ENCODE measurements around the gene DOK3.
A peak's percentile ranks its signal among the peaks of the same experiment; 100 is the strongest.

DOK3 gene

DNA sequence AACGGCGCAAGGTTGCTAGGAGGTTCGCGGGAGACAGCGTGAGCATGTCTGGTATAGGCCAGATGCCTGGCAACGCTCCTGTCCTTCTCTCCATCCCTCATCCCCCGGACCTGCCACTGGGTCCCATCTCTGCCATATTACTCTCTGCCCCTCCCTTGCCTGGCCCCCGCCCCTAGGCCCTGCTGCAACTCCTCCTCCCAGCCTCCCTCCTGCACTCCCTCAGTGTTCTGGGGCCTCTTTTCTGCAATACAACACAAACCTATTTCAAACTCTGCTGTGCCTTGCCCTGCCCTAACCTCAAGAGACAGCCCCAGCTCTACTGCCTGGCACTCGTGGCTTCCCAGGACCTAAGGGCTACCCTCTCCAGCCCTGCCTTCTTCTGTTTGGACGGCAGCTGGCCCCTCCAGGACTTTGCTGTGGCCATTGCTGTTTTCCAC is 27.2 kb downstream of the DOK3 start:
- in situ Hi-C loops (cut with MboI; ENCODE audit: low sequenced_read_pairs) = no loop called here
- H3K9me3 ChIP-seq = no peaks in the 10 kb centered on the region
- no peak overlapping the region for H3K4me3 ChIP-seq
- no peaks in the 10 kb centered on the region for H3K4me1 ChIP-seq
- H3K36me3 ChIP-seq (replicated peaks) = peaks cover 22% of the 10 kb centered on the region
- no peaks in the 10 kb centered on the region for H3K27me3 ChIP-seq (ENCODE audit: low read depth)
- no peak for DNase-seq (ENCODE audit: low spot score in 2 of 2)

DNA sequence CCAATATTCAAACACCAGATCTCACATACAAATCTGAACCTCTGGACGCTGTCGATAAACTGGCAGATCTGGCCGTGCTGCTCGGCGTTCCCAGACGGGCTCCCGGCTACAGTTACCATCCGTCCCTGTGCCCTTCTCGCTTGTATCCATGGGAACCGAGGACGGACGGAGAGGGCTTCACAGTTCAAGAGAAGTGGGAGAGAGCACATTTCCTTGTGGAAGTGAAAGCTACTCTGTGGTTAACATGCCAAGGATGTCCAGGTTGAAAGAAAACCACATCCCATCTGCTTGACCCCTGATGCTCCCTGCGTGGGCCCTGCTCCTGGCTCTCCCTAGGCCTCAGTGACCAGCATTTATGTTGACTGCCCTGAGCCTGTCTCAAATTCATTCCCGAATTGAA is 29.9 kb downstream of the DOK3 start:
- in situ Hi-C loops (cut with MboI; ENCODE audit: low sequenced_read_pairs) = no loop called here
- H3K9me3 ChIP-seq = no peaks in the 10 kb centered on the region

DNA sequence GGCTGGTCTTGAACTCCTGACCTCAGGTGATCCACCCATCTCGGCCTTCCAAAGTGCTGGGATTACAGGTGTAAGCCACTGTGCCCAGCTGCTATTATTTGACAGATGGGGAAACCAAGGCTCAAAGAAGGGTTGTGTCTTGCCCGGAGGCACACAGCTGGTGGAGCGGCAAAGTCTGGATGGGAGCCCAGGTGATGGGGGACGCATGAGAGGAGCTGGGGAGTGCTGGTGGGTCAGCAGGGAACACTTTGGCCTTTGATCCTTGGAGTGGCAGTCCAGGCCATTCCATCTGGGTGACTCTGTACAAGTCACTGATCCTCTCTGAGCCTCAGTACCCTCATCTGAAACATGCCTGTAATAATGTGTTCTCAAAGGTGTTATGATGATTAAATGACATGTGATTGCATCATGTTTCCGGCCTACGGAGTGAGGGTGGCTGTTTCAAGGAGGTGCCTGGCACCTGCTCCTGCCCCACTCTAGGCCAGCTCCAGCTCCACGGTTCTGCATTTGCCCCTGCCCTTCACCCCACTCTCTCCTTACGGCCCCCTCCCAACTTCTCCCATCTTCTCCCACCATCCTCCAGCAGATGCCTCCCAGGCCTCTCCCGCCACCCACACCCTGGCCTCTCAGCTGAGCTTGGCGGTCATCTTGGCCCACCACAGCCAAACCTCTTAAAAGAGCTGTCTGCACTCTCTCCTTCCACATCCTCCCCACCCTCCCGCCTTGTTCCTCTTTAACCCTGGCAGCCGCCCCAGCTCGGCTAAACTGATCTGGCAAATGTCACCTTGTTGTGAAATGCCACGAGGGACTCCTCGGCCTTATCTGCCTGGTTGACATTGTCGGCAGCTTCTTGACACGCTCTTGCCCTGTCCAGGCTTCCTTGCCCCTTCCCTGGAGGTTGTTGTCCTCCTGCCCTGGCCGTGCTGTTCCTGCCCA is 30.6 kb downstream of the DOK3 start:
- H3K4me1 ChIP-seq = peaks cover 2% of the 10 kb centered on the region; the same call in 1 of the 2 replicates
- peaks cover 11% of the 10 kb centered on the region for H3K36me3 ChIP-seq (replicated peaks)
- H3K4me3 ChIP-seq = no peak overlapping the region
- H3K9me3 ChIP-seq = no peaks in the 10 kb centered on the region
- no peaks in the 10 kb centered on the region for H3K27me3 ChIP-seq (ENCODE audit: low read depth)
- DNase-seq (ENCODE audit: low spot score in 2 of 2) = no peak
- in situ Hi-C loops (cut with MboI; ENCODE audit: low sequenced_read_pairs) = no loop called here

More for the DNA sequence above, 29.9 kb downstream of the DOK3 start:
- DNase-seq (ENCODE audit: low spot score in 2 of 2) = no peak
- Histone ChIP-seq H3K36me3 (replicated peaks) (peaks cover 11% of the 10 kb centered on the region), H3K4me1 (no peaks in the 10 kb centered on the region), H3K4me3 (no peak overlapping the region), H3K27me3 (ENCODE audit: low read depth) (no peaks in the 10 kb centered on the region)

DNA sequence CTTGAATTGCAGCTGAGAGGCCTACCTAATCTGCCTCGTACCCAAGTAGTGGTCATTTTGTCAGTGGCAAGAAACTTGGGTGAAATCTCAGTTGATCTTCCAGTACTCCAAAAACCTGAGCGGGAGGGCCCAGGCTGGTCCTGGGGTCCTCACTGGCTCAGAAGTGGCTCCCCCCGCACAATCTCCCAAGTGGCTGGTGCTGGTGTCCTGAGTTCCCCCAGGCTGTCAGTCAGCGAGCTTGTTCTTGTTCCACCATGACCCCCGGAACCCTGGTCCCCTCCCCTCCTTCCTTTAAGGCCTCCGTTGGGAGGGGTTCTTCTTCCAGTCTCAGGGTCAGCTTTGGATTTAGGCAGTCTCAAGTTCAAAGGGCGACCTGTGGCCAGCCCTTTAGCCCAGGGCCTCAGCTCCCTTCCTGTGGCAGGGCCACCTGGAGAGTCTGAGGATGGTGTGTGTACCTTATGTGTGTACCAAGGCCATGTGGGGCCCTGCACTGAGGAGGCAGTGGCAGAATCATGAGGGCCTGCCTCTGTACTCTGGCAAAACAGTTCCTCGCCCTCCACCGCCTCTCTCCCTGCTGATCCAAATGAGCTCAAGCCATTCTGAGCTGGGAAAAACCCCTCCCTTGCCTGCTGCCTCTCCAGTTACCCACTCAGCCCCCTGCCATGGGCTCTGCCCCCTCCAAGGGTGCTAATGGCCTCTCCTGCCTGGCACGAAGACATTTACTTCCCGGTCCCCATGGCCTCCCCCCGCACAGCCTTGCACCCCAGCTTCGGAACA is 31.7 kb downstream of the DOK3 start:
- DNase-seq (ENCODE audit: low spot score in 2 of 2) = no peak
- H3K36me3 ChIP-seq (replicated peaks) = peaks cover 3% of the 10 kb centered on the region
- H3K4me3 ChIP-seq = no peak overlapping the region
- no peaks in the 10 kb centered on the region for H3K9me3 ChIP-seq
- H3K27me3 ChIP-seq (ENCODE audit: low read depth) = no peaks in the 10 kb centered on the region
- in situ Hi-C loops (cut with MboI; ENCODE audit: low sequenced_read_pairs) = no loop called here
- peaks cover 3% of the 10 kb centered on the region; the same call in 1 of the 2 replicates for H3K4me1 ChIP-seq

DNA sequence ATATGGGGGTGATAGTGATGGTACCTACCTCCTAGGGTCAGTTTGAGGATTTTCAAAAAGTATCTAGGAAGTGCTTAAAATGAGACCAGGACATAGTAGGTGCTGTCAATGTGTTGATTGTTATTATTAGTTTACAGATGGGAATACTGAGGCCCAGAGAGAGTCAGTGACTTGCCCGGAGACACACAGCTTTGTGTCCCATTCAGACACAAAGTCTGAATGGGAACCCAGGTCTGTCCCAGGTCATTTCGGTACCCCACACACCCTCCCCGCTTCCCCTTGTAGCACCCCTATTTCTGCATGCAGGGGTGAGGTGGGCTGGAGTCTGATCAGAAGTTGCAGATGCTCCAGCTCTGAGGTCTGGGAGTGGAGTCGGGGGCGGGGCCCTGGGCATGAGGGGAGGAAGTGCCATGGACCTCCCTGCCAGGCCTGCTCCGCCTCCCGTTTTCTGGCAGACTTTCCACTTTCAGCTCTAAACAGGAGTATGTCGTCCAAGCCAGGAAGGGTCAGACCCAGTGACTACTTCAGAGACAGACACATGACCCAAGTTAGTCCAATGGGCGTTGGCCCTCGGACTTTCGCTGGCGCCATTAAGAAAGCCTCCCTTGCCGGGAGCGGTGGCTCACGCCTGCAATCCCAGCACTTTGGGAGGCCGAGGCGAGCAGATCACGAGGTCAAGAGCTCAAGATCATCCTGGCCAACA is 32.9 kb downstream of the DOK3 start:
- Histone ChIP-seq H3K4me1 (peaks cover 3% of the 10 kb centered on the region; the same call in 1 of the 2 replicates), H3K9me3 (no peaks in the 10 kb centered on the region), H3K36me3 (replicated peaks) (peaks cover 3% of the 10 kb centered on the region), H3K4me3 (no peak overlapping the region), H3K27me3 (ENCODE audit: low read depth) (no peaks in the 10 kb centered on the region)
- in situ Hi-C loops (cut with MboI; ENCODE audit: low sequenced_read_pairs) = no loop called here
- no peak for DNase-seq (ENCODE audit: low spot score in 2 of 2)

DNA sequence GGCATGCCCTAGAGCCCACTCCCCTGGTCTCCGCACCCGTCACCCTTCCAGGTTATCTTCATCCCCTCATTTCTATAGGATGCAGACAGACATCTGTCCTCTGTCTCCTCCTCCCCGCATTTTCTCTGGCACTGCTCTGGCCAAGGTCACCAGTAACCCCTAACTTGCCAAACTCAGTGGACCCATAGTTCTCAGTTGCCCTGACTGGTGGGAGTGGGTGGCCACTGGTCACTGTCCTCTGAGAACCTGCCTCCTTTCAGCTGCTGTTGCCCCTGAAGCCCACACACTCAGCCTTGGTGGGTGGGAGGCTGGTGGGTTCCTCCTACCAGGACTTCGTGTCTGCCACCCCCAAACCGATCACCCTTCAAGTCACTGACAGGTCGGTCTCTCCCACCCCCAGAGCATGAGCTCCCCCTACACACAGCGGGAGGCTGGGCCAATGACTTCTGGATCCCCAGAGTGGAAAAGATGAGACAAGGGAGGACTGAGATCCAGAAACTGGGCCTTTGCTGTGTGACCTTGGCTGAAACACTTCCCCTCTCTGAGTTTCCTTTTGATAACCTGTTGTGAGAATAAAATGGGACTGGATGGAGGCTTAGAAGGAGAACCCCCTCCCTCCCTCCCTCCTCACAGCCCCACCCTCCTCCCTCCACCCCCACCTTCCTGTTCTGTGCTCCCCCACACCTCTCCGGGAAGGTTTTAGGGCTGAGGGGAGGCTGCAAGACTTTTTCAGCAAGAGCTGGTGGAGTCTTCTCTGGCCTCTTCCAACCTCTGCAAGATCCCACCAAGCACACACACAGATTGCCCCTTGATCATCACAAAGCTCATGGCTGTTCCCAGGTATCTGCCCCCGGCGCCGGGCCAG is 33.8 kb downstream of the DOK3 start:
- no peak for DNase-seq (ENCODE audit: low spot score in 2 of 2)
- Histone ChIP-seq H3K36me3 (replicated peaks) (peaks cover 9% of the 10 kb centered on the region), H3K4me1 (peaks cover 3% of the 10 kb centered on the region; the same call in 1 of the 2 replicates), H3K27me3 (ENCODE audit: low read depth) (no peaks in the 10 kb centered on the region), H3K9me3 (no peaks in the 10 kb centered on the region), H3K4me3 (no peak overlapping the region)
- in situ Hi-C loops (cut with MboI; ENCODE audit: low sequenced_read_pairs) = no loop called here

DNA sequence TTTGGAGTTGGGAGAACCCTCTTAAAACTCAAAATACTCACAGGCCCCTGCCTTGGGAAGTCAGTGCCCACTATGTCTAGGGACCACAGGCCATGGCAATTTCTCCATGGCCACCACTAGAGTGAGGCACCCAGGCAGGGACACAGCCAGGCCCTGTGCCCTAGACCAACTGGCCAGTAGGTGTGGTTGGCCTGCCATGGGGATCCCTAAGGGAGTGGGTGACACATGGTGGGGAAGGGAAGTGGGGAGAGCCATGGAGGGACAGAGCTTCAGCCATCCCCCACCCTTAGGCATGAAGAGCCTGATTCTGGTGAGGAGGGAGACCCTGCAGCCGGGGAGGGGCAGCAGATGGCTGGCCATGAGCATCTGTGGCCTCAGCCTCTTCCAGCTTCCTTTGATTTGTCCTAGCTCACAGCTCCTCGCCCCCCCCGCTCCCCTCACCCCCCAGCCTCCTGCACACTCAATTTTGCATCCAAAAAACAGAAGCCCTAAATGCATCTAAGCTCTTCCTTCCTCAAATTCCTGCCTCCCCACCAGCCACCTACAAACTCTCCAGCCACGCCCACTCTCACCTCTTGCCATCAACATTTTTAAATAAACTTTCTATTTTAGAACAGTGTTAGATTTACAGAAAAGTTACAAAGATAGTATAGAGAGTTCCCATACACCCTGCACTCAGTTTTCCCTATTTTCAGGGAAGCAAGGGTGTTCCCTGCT is 34.6 kb downstream of the DOK3 start:
- Histone ChIP-seq H3K36me3 (replicated peaks) (peaks cover 9% of the 10 kb centered on the region), H3K27me3 (ENCODE audit: low read depth) (no peaks in the 10 kb centered on the region), H3K4me1 (peaks cover 3% of the 10 kb centered on the region; the same call in 1 of the 2 replicates), H3K9me3 (no peaks in the 10 kb centered on the region), H3K4me3 (no peak overlapping the region)
- no peak for DNase-seq (ENCODE audit: low spot score in 2 of 2)
- in situ Hi-C loops (cut with MboI; ENCODE audit: low sequenced_read_pairs) = no loop called here

DNA sequence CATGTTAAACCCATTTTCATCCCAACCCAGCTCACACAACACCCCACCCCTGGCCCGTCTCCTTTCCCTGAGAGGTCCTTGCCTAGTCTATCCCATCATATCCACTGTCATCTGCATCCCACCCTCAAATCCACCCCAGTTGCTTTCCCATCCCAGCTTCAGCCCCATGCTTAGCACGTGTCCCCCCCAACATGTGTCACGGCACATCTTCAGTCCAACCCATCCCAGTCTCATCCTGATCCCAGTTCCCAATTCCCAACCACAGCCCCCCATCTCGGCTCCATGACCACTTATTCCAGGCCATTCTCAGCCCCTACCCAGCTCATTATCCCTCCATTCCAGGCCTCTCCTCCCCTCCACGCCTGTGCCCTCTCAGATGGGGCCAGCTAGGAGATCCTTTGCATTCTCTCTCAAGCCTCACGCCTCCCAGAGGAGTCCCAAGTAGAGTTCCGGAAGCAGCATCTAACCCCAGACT is 35.6 kb downstream of the DOK3 start:
- Histone ChIP-seq H3K4me3 (no peak overlapping the region), H3K4me1 (peaks cover 3% of the 10 kb centered on the region; the same call in 1 of the 2 replicates), H3K36me3 (replicated peaks) (peaks cover 15% of the 10 kb centered on the region), H3K27me3 (ENCODE audit: low read depth) (no peaks in the 10 kb centered on the region), H3K9me3 (no peaks in the 10 kb centered on the region)
- no peak for DNase-seq (ENCODE audit: low spot score in 2 of 2)
- in situ Hi-C loops (cut with MboI; ENCODE audit: low sequenced_read_pairs) = no loop called here

DNA sequence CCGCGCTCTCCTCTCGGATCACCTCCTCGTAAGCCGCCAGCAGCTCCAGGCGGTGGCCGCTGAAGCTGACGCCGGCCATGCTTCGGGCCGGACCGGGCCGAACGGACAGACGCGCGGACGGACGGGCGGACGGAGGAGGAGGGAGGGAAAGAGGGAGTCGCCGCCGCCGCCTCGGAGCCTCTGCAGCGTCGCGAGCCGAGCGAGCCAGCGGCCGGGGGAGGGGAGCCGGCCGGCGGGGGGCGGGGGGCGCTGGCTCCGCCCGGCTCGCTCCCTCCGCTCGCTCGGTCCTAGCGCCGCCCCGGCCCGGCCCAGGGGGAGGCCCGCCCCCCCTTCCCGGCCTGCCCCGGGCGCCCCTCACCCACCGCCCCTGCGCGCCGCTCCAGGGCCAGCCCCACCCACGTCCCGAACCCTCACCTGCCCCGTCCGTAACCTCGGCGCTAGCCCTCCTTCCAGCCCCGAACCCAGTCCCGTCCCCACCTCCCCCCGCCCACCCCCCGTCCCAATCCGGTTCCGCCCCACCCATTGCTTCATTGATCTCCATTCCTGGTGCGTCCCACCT is 36.1 kb downstream of the DOK3 start, which contains the start of gene DBN1:
Gene DBN1 (minus strand): TSS at position 192 of the 559 bp plus-strand sequence. CDS start 113 bp downstream, at position 79.
- Histone ChIP-seq H3K4me1 (peaks cover 3% of the 10 kb centered on the region; the same call in 1 of the 2 replicates), H3K36me3 (replicated peaks) (peaks cover 16% of the 10 kb centered on the region), H3K27me3 (ENCODE audit: low read depth) (no peaks in the 10 kb centered on the region), H3K4me3 (peak within 1 kb of the TSS; percentile 61), H3K9me3 (no peaks in the 10 kb centered on the region)
- in situ Hi-C loops (cut with MboI; ENCODE audit: low sequenced_read_pairs) = no loop called here
- peak; percentile 60 to 73 for DNase-seq (ENCODE audit: low spot score in 2 of 2)

DNA sequence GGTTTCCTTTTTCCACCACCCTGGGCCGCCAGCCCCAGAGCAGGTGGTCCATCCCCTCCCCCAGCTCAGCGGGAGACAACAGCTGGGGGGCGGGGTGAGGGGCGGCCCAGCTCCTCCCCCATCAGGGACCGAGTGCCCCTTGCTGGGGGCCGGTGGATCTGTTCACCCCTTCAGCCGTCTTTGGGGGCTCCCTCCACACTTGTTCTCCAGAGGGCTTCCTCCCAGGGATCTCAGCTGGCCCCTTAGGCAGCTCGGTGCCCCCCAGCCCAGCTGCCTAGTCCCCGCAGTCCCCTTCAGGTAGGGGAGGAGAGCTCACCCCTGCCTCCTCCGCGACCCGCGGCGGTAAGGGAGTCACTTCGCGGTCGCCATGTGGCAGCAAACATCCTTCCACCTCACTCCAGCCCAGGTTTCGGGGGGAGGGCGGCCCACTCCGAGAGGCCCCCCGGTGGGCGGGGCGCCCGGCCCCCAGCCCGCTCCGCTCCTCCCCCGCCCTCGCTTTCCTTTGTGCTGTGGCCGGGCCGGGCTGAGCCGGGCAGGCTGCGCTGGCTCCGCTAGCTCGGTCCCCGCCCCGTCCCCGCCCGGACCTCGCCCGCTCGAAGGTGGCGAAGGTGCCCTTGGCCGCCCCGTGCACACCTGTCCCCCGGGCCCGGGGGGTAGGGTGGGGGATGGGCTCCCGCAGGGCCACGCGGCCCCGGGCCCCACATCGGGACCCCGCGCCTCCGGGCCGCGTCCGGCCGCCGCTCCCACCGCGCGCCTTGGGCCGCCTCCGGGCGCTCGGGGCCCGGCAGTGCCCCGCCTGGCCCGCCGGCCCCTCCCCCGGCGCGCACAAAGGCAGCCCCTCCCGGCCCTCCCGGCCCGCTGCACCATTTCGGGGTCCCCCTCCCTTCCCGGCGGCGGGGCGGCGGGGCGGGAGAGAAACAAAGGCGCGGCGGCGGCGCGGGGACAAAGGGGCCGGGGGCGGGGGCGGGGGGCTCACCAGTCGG is 36.9 kb downstream of the DOK3 start:
- Histone ChIP-seq H3K27me3 (ENCODE audit: low read depth) (no peaks in the 10 kb centered on the region), H3K9me3 (no peaks in the 10 kb centered on the region), H3K4me3 (peak overlapping the region; percentile 61), H3K36me3 (replicated peaks) (peaks cover 22% of the 10 kb centered on the region), H3K4me1 (peaks cover 3% of the 10 kb centered on the region; the same call in 1 of the 2 replicates)
- peak; percentile 26 to 74 for DNase-seq (ENCODE audit: low spot score in 2 of 2)
- in situ Hi-C loops (cut with MboI; ENCODE audit: low sequenced_read_pairs) = no loop called here

All from HAP-1 (cell line).